HG03196 (cell line): ENCODE measurements around the gene EHF.
"Not testable (repeated sequence)": the region's sequence is repeated elsewhere in the genome, so short reads cannot be mapped to it uniquely, and the experiment has no call there.

ENCODE experiments used
- ATAC-seq: cut with Tn5 transposase; IDR thresholded peaks from one replicate; pipeline ENCODE4 v1.9.1; 2021; ENCODE audit not compliant: unreplicated experiment

The EHF gene

GRCh38 chr11:34665077-34665835, 44.4 kb downstream of the EHF start:
- ATAC-seq = no peak

DNA sequence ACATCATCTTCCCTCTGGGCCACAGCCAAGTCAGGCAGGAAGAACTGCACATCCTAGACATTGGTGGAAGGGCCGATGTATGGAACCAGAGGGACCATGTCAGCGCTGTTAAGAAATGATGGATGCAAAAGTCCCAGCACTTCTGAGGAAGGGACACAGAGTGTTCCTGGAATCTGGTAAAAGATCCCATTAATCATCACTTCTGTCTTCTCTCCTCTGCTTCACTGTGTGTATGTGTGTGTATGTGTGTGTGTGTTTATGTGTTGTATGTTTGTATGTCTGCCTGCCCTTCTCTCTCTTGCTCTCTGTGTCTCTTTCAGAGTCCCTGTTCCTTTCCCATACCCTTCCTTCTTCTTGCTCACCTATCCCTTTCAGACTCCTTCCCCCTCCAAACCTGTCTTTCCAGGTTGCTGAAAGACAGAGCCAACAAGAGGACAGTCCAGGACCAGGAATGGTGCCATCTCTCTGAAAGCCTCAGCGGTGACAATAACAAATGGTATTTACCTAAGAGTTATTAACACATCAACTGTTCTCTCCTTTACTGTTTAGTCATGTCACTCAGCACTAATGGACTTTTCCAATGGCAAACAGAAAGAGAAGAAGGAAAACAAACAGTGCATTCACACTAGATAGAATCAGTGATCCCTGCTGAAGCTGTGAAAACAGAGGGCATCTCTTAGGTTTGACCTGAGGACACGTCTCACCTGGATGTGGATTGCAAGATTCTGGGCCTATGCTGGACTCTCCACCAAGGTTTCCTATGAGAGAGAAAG, 47.1 kb downstream of the EHF start:
- no peak for ATAC-seq

DNA sequence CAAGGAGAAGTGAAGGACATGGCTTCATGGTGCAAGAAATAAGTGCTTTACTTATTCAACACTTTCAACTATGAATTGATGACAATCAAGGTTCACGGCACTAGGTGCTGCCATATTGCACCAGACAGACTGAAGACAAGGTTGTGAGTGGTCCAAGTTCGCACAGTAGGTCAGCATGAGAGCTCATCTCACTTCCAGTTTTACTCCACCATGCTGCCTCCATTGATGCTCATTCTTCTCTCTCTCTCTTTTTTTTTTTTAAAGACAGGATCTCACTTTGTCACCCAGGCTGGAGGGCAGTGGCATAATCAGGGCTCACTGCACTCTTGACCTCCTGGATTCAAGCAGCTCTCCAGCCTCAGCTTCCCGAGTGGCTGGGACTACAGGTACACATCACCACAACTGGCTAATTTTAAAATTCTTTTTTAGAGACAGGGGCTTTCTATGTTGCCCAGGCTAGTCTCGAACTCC, 47.7 kb downstream of the EHF start:
- ATAC-seq = no peak

DNA sequence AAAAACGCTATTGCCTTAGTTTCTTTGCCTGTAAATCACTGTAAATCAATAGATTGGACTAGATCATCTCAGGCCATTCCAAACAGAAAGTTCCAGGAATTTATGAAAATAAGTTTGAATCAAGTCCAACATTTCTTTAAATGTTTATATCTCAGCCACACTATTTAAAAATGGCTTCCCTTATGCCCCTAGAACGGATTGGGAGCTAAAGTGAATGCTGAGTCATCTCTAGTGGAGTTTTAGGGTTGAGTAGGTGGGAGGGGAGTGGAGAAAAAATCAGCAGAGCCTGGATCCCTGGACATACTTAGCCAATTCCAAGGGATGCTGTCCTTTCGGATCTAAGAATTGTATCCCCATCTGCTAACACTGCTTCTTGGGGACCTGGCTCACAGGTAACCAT, 48.6 kb downstream of the EHF start:
- ATAC-seq = no peak

DNA sequence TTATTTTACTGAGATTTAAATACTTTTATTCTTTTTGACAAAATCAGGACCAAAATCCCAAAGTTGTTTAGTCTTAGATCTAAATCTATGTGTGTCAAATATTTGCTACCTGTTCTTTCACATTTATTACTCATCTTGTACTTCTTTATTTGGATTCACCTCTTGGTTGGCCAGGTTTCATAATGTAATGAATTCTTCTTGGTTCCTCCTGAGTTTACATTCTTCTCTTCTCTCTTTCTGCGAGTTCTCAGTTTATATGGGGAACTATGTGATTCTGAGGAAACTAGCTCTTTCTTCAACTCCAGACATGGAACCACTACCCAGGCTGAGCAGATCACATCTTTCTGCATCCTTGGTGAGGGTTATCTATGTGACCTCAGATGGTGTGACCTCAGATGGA, 50.2 kb downstream of the EHF start:
- no peak for ATAC-seq

GRCh38 chr11:34671946-34672345, 51.1 kb downstream of the EHF start:
- no peak for ATAC-seq

DNA sequence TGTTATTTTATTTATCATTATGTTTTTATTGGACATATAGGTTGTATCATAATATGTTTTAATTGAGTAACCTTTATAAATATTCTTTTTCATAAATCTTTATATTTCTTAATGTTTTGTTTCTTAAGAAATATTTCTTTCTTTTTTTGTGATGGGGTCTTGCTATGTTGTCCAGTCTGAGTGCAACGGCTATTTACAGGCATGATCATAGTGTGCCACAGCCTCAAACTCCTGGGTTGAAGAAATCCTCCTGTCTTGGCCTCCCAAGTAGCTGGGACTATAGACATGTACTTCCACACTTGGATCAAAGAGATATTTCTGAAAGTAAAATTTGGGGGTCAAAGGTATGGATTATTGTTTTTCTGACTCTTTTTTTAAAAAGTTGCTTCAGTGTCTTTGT, 53.1 kb downstream of the EHF start:
- ATAC-seq = no peak

DNA sequence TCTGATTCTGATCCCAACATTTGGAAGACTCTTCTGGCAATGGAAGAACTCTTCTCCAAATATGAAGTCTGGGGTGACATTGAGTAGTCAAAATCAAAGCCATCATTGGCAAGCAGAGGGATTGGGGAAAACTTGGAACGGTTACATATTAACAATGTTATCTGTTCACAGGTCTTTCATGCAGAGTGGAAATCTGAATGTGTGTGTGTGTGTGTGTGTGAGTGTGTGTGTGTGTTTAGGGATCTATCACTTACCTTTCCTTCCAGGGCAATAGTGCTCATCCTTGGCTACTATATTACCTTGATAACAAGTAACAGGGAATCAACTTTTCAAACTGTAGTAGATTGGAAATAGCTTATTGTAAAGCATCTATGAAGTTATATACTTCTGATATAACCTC, 55.3 kb downstream of the EHF start:
- ATAC-seq = no peak

DNA sequence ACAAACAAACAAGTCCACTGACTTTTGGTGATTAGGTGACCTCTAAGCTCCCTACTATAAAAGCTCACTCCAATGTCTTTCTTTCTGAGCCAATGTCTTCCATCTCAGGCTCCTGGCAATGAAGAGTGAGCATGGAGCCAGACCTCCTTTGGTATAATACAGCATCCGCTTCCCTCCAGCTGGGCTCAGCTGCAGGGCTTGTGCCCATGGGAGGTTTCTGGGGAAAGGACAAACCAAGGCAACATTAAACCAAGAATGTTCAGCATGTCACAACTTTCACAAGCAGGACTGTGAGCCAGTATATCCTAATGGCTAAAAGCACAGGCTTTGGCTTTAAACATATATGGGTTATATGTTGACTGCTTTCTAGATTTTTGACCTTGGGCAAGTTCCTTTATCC, 58.8 kb downstream of the EHF start:
- ATAC-seq = no peak

- no peak for ATAC-seq
These were observed 59.3 kb downstream of the EHF start for GRCh38 chr11:34680206-34680605.

DNA sequence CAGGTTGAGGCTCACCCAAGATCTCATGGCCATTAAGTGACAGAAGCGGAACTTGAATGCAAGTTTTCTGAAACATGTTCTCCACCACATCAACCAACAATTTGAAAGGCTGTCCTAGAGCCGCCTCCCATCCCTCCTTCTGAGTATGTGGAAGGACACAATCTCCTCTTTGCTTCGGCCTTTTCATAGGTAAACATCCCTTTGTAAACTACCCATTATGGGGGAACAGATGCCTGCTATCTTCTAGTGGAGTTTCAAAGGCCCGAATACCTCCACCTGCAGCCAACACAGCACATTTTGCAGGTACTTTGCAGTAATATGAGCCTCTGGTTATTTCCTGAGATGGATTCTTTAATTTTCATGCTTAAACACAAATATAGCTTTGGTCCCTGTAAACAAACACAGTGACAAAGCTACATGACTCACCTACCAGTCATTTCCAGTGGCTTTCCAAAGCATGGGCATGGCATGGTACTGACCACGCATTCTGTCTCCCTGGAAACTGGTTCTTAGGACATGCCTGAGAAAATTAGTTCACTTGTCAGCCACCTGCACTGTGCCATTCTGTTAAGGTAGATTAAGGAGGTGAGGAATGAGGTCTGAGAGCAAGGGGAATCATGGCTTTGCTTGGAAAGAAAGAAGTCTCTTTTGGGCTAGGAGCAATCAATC, 60.2 kb downstream of the EHF start:
- no peak for ATAC-seq

DNA sequence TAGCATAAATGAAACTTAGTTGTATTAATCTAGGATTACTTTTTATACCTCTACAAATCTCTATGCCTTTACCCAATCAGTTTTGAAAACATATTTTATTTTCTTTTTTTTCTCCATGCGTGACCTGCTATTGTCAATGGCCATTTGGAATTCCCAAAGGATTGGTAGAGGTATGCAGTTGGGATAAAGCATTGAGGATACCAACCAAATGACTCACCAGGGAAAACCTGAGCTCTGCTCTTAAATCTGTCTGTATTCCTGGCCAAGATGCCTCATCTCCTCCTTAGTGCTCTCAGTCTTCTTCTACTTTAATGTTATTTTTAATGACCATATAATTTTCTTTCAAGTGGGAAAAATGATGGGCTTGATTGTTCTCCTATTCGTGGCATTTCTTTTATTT, 61.9 kb downstream of the EHF start:
- no peak for ATAC-seq

DNA sequence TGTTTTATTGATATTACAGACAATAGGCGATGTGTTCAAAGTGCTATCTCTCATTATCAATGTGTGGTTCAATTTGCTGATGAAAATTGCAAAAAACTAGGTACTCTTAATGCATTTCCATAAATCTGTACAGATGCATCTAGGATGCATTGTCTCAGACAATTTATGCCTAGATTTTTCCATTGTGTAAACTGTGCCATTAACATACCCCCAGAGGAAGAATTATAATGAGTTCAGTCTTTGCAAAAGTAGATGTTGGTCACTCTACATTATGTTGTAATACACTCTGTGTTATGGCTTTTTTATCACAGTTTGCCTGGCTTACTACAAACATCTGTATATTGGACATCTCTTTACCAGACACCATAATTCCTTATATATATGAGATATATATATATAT, 62.5 kb downstream of the EHF start:
- no peak for ATAC-seq

- no peak for ATAC-seq
These were observed 65.0 kb downstream of the EHF start for GRCh38 chr11:34685864-34686263.

DNA sequence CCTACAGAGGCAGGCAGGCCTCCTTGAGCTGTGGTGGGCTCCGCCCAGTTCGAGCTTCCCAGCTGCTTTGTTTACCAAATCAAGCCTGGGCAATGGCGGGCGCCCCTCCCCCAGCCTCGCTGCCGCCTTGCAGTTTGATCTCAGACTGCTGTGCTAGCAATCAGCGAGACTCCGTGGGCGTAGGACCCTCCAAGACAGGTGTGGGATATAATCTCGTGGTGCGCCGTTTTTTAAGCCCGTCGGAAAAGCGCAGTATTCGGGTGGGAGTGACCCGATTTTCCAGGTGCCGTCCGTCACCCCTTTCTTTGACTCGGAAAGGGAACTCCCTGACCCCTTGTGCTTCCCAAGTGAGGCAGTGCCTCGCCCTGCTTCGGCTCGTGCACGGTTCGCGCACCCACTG, 71.4 kb downstream of the EHF start:
- not testable (repeated sequence) for ATAC-seq

DNA sequence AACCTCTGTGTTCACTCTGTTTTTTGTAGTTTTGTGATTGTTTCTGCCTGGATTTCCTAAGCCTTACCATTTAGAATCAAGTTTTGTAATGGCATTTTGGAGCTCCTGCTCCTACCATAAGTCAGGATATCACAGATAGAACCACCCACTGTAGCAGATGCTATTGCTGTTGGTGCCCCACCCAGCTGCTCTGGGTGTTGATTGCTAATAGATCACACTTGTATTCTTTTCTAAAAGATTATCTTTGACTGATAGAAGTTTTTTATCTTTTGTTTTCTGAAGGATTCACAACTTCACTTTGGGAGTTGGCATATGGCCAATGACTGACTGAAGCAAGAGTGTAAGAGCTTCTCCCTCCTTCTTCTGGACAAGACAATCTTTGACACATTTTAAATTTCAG, 76.0 kb downstream of the EHF start:
- ATAC-seq = no peak

- no peak for ATAC-seq
These were observed 86.0 kb downstream of the EHF start for GRCh38 chr11:34706709-34707461.

DNA sequence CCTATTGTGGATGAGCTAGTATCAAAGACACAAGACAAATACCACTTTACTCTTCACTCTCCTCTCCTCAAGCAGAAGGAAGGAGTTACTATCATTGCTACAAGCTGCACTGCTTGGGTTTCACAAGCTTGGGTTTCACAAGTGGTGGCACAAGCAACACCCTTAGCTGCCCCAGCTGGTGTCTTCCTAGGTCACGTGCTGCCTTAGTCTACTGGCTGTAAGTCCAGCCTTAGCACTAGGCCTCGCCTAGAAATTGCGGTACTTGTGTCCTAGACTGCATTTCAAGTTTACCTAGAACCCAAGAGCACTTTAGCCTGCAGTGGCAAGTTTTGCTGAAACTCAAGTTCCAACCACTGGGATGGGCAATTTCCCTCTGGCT, 86.6 kb downstream of the EHF start:
- no peak for ATAC-seq
